Measurements from ENCODE around the gene CD2AP.
"Not testable (repeated sequence)": the region's sequence is repeated elsewhere in the genome, so short reads cannot be mapped to it uniquely, and the experiment has no call there.

Gene CD2AP

DNA sequence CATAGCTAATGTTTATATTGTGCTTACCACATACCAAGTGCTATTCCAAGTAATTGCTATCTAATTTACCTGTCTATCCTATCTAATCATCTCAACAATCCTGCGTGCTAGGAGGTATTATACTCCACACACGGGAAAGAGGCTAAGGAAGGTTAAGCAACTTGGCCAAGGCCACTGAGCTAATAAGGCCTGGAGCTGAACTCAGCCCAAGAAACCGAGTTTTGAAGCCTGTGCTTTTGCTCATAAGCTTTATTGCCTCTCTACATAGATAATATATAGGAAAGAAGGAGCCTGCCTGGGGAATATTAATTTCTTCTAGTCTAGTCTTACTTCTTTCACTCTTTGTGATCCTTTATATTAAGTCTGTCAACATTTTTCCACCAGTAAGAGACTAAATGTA lies 153.0 kb downstream of the CD2AP start:
- no peak for DNase-seq (ENCODE audit: extremely low read depth in 1 of 2, low read depth in 1 of 2)

GRCh38 chr6:47631269-47631772 lies 153.7 kb downstream of the CD2AP start:
- DNase-seq (ENCODE audit: extremely low read depth in 1 of 2, low read depth in 1 of 2): no peak

DNA sequence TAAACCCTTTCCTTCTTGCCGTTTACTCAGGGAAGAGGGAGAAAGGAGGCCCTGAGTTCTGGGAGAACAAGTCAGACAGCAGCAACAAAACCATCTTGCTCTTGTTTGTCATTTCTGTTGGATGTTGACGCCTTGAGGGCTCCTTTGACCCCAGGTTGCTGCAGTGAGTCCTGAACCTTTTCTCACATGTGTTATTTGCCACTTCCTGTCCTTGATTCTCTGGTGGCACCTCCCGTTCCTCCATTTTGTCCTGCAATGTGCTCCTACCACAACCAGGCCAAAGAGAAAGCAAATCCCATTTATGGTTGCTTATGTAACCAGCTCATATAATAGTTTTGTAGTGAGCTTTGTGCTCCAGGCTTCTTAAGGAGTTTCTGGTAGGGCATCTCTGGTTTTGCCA lies 154.2 kb downstream of the CD2AP start:
- no peak for DNase-seq (ENCODE audit: extremely low read depth in 1 of 2, low read depth in 1 of 2)

- no peak for DNase-seq (ENCODE audit: extremely low read depth in 1 of 2, low read depth in 1 of 2)
Measured at GRCh38 chr6:47633141-47633540, 155.6 kb downstream of the CD2AP start.

DNA sequence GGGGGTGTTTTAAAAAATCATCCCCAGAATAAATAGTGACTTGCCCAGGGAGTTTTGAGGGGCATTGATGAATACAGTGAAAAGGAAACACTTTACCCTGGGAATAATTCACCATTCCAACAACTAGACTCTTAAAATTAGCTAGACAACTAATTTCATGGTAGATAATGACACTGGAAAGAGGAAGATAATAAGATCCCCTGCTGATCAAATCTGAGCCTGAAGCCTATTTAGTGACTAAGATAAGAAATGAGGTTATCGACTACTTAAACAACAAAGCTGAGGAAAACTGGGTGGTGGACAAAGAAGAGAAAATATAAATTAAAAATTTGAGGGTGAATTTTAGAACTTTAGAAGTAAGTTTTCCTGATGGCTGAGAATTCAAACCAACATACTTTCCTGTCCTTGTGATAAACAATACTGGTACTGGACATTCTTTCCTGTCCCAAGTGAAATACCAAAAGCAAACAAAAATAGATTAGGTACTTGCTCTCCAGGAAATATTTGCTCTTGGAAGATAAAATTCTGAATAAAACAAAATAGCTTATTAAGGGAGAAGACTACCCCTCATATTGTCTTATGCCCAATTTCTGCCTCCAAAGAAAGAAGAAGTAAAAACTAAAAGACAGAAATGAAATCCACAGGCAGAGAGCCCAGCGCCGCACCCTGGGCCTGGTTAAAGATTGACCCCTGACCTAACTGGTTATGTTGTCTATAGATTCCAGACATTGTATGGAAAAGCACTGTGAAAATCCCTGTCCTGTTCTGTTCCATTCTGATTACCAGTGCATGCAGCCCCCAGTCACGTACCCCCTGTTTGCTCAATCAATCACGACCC lies 156.8 kb downstream of the CD2AP start:
- DNase-seq (ENCODE audit: extremely low read depth in 1 of 2, low read depth in 1 of 2): no peak

- DNase-seq (ENCODE audit: extremely low read depth in 1 of 2, low read depth in 1 of 2): no peak
Measured at GRCh38 chr6:47646689-47647088, 169.1 kb downstream of the CD2AP start.

DNA sequence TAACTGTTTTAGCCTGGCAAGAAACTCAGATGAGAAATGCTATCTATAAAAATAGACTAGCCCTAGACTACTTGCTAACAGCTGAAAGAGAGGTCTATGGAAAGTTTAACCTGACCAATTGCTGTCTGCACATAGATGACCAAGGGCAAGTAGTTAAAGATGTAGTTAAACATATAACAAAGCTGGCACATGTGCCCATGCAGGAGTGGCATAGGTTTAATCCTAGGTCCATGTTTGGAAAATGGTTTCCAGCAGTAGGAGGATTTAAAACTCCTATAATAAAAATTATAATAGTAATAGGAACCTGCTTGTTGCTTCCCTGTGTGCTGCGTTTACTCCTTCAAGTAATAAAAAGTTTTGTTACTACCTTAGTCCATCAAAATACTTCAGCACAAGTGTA lies 169.6 kb downstream of the CD2AP start:
- DNase-seq (ENCODE audit: extremely low read depth in 1 of 2, low read depth in 1 of 2): no peak

DNA sequence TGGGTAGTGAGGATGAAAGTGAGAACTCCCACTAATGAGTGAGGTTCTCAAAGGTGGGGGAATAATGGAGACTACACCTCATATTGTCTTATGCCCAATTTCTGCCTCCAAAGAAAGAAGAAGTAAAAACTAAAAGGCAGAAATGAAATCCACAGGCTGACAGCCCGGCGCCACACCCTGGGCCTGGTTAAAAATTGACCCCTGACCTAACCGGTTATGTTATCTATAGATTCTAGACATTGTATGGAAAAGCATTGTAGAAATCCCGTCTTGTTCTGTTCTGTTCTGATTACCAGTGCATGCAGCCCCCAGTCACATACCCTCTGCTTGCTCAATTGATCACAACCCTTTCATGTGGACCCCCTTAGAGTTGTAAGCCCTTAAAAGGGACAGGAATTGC lies 170.0 kb downstream of the CD2AP start:
- not testable (repeated sequence) for DNase-seq (ENCODE audit: extremely low read depth in 1 of 2, low read depth in 1 of 2)

GRCh38 chr6:47648031-47648430 lies 170.4 kb downstream of the CD2AP start:
- DNase-seq (ENCODE audit: extremely low read depth in 1 of 2, low read depth in 1 of 2): no peak

- no peak for DNase-seq (ENCODE audit: extremely low read depth in 1 of 2, low read depth in 1 of 2)
Measured at GRCh38 chr6:47650553-47651432, 173.2 kb downstream of the CD2AP start.

DNA sequence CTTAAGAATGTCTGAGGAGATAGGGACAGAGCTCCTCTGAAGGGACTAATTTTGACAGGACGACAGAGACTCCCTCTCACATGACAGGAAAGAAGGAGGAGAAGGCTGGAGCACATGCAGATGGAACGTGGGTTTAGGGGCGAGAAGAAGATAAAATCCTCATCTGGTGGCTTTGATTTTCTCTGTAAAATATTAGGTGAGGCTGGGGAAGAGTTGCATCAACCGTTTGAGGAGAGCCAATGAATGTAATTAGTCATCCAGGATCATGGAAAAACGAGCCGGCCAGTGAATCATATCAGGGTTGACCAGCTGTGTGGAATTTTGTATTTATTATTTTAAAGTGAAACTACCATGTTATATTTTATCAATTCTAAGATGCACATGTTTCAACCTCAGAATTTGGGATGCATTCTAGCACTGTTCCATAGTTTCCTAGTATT lies 173.9 kb downstream of the CD2AP start:
- no peak for DNase-seq (ENCODE audit: extremely low read depth in 1 of 2, low read depth in 1 of 2)

DNA sequence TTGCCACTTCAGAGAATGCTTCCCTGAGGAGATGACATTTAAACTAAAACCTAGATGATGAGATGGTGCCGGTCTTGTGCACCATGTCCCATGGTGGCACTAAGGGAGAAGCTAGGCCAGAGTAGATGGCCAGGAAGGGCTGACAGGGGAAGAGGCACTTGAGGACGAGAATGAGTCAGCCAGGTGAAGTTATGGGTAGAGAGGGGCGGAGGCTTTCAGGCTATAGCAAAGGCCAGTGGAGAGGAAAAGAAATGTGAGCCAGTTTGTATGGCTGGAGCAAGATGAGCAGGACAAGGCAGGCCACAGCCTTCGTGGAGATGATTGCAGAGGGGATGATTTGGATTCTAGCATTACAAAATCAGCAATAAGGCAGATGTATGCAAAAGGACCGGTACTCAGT lies 176.1 kb downstream of the CD2AP start:
- no peak for DNase-seq (ENCODE audit: extremely low read depth in 1 of 2, low read depth in 1 of 2)

GRCh38 chr6:47654255-47654654 lies 176.7 kb downstream of the CD2AP start:
- DNase-seq (ENCODE audit: extremely low read depth in 1 of 2, low read depth in 1 of 2): no peak

DNA sequence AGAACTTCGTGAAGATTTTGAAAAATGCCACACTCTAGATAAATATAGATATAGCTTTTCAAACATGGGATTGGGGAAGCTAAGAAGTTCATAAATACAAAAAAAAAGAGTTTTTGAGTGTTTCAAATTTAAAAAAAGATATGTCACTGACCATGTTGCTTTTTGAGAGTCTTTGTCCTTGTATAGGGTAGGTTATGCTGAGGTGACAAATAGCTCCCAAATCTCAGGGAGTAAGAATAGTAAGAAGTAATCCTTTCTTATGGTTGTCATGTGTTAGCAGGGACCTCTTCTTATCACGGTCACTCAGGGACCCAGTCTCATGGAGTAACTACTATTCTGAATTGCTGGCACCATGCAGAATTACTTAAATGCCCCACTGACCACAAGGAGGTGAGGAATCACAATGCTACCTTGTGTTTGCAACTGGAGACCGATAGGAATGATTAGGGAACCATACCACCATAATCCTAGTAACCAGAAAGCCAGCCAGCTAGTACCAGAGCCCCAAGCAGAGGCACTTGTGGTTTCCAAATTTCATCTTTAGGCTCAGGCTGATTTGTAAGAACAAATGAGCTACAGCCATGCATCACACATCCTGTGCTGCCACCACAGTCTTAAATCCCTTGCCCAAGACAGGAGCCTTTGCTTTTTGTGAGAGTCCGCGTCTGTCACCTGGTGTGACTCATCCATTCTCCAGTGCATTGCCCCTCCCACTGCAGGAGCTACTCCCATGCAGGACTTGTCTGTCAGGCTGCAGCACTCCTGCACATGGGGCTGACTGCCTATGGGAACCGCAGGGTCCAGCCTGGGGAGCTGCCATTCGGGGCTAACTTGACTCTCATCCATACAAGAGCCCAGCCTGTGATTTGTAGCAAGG lies 178.4 kb downstream of the CD2AP start:
- peak; percentile 8 to 21 for DNase-seq (ENCODE audit: extremely low read depth in 1 of 2, low read depth in 1 of 2)

DNA sequence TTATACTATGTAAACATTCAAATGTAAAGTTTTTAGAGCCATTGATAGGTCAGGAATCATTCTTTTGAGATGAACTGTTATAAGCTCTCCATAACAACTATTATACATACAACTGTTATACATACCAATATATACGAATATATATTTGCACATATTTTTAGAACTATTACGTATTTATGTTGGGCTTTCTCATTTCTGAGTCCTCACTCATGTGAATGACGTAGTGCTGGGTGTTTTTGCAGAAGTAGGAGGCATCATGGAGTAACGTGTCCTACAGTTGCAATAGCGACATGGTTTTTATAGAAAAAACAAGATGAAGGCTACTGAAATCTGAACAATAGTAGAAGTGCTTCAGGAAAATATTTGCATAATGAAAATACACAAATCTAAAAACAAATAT lies 184.4 kb downstream of the CD2AP start:
- DNase-seq (ENCODE audit: extremely low read depth in 1 of 2, low read depth in 1 of 2): no peak

- no peak for DNase-seq (ENCODE audit: extremely low read depth in 1 of 2, low read depth in 1 of 2)
Measured at GRCh38 chr6:47663462-47664216, 186.1 kb downstream of the CD2AP start.

DNA sequence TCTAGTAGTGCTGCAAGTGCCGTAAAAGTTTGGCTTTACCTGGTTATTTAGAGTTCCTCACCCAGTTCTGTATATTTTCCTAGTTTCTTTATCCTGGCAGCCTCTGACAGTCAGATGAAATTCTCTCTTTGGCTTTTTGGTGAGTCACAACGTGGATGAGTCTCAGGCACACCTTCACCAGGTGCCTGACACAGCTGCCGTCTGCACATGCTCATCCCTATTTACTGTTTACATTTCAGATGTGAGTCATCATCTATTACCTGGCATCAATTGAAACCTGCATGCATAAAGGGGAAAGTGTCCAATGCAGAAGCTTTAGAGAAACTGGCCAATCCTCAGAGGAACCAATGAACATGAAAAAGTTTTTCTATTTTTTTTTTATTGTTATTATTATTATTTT lies 187.5 kb downstream of the CD2AP start:
- no peak for DNase-seq (ENCODE audit: extremely low read depth in 1 of 2, low read depth in 1 of 2)

GRCh38 chr6:47669684-47670513 lies 192.3 kb downstream of the CD2AP start:
- no peak for DNase-seq (ENCODE audit: extremely low read depth in 1 of 2, low read depth in 1 of 2)

DNA sequence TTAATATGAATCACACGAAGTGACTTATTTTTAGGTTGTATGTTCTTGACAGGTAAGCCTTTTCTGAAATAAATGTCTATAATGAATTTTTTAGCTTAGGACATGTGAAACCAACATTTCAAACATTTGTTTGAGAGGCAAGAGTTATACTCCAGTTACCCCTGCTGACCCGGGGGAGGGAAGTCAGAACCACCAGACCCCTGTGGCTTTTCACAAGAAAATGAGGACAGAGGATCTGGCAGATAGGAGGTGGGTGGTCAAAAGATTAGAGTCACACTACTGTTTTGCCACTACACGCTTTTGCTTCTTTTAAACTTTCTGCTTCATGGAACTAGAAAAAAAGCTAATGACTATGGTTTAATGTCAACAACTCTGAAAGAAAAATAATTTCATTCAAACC lies 193.3 kb downstream of the CD2AP start:
- no peak for DNase-seq (ENCODE audit: extremely low read depth in 1 of 2, low read depth in 1 of 2)

Data from stimulated activated CD8-positive, alpha-beta memory T cell treated with anti-CD3 and anti-CD28 coated beads, Interleukin-7, amount 100 ng/mL, for 48 hours (primary cell).